Stimulated activated CD4-positive, alpha-beta T cell treated with anti-CD3 and anti-CD28 coated beads, Interleukin-1b, Interleukin-23, amount 100 ng/mL, for 48 hours (primary cell): ENCODE measurements around the gene PAGE4.
A peak's percentile ranks its signal among the peaks of the same experiment; 100 is the strongest.

ENCODE experiments used
- DNase-seq: peaks from one replicate; pipeline ENCODE4 v3.0.0-alpha.2; 2020

PAGE4 gene

GRCh38 chrX:49877397-49878101 lies 48.4 kb downstream of the PAGE4 start:
- DNase-seq, result no peak

- DNase-seq, result no peak
These were observed 49.2 kb downstream of the PAGE4 start for GRCh38 chrX:49878128-49878833.

- peak; percentile 67 for DNase-seq
These were observed 49.9 kb downstream of the PAGE4 start, which contains the start of gene USP27X for GRCh38 chrX:49878834-49879655. USP27X (plus strand) TSS chrX:49879484; CDS start chrX:49880308, 824 bp downstream.

GRCh38 chrX:49879656-49880277 lies 50.7 kb downstream of the PAGE4 start:
- DNase-seq, result no peak

GRCh38 chrX:49880668-49881067 lies 51.6 kb downstream of the PAGE4 start:
- DNase-seq, result no peak
